Brain microvascular endothelial cell (primary cell): ENCODE measurements around the gene PPP3CA.

Experiments used
- DNase-seq: peaks from one replicate; pipeline ENCODE4 v3.0.0-alpha.2; 2020
- H3K27ac ChIP-seq: fragments of 250-450 bp; sonication (Bioruptor Pico); 2 replicates; pipeline ENCODE4 v1.5.1; 2020; ENCODE audit warnings: mild to moderate bottlenecking, moderate library complexity
- H3K27me3 ChIP-seq: fragments of 250-450 bp; sonication (Bioruptor Pico); replicated peaks from 2 replicates; pipeline ENCODE4 v1.5.1; 2020; ENCODE audit warnings: mild to moderate bottlenecking
- H3K36me3 ChIP-seq: fragments of 250-450 bp; sonication (Bioruptor Pico); replicated peaks from 2 replicates; pipeline ENCODE4 v1.5.1; 2020; ENCODE audit warnings: mild to moderate bottlenecking
- H3K4me3 ChIP-seq: 2 replicates; pipeline ENCODE4 v1.5.1; 2011; ENCODE audit warnings: low read depth, mild to moderate bottlenecking, control low read depth, low read length, moderate library complexity
- CTCF ChIP-seq: IDR thresholded peaks from 2 replicates; pipeline ENCODE4 v1.5.1; 2011; ENCODE audit warnings: low read depth, mild to moderate bottlenecking, moderate library complexity, low read length, control low read depth, inconsistent platforms; ENCODE audit errors: missing control alignments
- in situ Hi-C: cut with HindIII; loops from 2 replicates; pipeline ENCODE4 v1.10.0; 2017; ENCODE audit warnings: low sequenced_read_pairs, low pct_ligation_motif_present

PPP3CA gene

DNA sequence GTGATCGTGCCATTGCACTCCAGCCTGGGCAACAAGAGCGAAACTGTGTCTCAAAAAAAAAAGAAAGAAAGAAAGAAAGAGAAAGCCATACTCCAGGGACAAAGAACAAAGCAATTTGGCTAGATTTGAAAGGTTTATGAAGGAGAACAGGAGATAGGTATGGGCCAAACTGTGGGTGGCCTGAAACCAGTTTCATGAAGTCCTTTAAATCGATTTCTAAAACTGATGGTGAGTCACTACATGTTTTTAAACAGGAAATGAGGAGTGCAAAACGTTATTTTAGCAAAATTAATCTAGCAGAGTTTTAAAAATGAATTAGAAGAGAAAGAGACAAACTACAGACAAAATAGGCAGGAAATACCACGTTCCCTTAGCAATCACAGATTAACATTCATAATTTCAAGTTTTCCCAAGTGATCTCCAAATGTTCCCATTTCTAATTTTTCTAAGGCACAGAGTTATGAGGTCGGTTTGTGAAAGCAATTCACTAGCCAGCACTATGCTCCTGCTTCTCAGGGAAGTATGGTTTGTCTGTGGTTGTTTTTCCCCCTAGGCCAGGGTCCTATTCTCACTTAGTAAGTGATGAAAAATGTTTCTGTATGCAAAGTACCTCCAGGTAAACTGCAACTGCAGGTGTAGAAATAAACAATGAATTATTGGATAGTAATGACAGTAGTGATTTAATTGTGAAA is 190.6 kb downstream of the PPP3CA start:
- in situ Hi-C loops, result no loop called here
- Histone ChIP-seq H3K27ac (no peak overlapping the region), H3K4me3 (no peak overlapping the region), H3K36me3 (no peaks in the 10 kb centered on the region), H3K27me3 (no peaks in the 10 kb centered on the region)
- DNase-seq, result no peak
- no peak for TF ChIP-seq CTCF

GRCh38 chr4:101155945-101156344 is 191.4 kb downstream of the PPP3CA start:
- Histone ChIP-seq H3K27ac (no peak overlapping the region), H3K36me3 (no peaks in the 10 kb centered on the region), H3K27me3 (no peaks in the 10 kb centered on the region), H3K4me3 (no peak overlapping the region)
- TF ChIP-seq CTCF, result no peak
- in situ Hi-C loops, result no loop called here
- no peak for DNase-seq

- TF ChIP-seq CTCF, result no peak
- no peak overlapping the region for H3K4me3 ChIP-seq
- H3K27me3 ChIP-seq, result no peaks in the 10 kb centered on the region
- no peak overlapping the region for H3K27ac ChIP-seq
- H3K36me3 ChIP-seq, result no peaks in the 10 kb centered on the region
- in situ Hi-C loops, result no loop called here
- DNase-seq, result no peak
Observed at GRCh38 chr4:101155368-101155767, 192.0 kb downstream of the PPP3CA start.

GRCh38 chr4:101153653-101154052 is 193.7 kb downstream of the PPP3CA start:
- H3K27me3 ChIP-seq, result no peaks in the 10 kb centered on the region
- in situ Hi-C loops, result no loop called here
- no peak for TF ChIP-seq CTCF
- no peak overlapping the region for H3K4me3 ChIP-seq
- H3K27ac ChIP-seq, result no peak overlapping the region
- no peaks in the 10 kb centered on the region for H3K36me3 ChIP-seq
- no peak for DNase-seq

- in situ Hi-C loops, result no loop called here
- no peak for DNase-seq
- no peaks in the 10 kb centered on the region for H3K36me3 ChIP-seq
- H3K27me3 ChIP-seq, result no peaks in the 10 kb centered on the region
- no peak overlapping the region for H3K4me3 ChIP-seq
- no peak for TF ChIP-seq CTCF
- H3K27ac ChIP-seq, result no peak overlapping the region
Observed at GRCh38 chr4:101152521-101152920, 194.8 kb downstream of the PPP3CA start.

GRCh38 chr4:101148551-101148950 is 198.8 kb downstream of the PPP3CA start:
- H3K36me3 ChIP-seq, result no peaks in the 10 kb centered on the region
- TF ChIP-seq CTCF, result no peak
- in situ Hi-C loops, result no loop called here
- no peak overlapping the region for H3K27ac ChIP-seq
- no peak for DNase-seq
- no peaks in the 10 kb centered on the region for H3K27me3 ChIP-seq
- H3K4me3 ChIP-seq, result no peak overlapping the region
